Progenitor cell of endocrine pancreas (in vitro differentiated cells): ENCODE results near the gene SYPL1. TPM values are rescaled to one million over a fixed set of nuclear protein-coding genes. Genes with fewer than 3 reads are reported as not detected.

ENCODE experiments used
- DNase-seq: peaks from one replicate; pipeline ENCODE4 v3.0.0; 2021; ENCODE audit warnings: low spot score; ENCODE audit not compliant: unreplicated experiment
- H3K27ac Mint-ChIP-seq: 2 replicates; pipeline ENCODE4 v1.8.0; 2021; ENCODE audit warnings: mild to moderate bottlenecking, moderate library complexity, mixed read lengths
- H3K27me3 Mint-ChIP-seq: 2 replicates; pipeline ENCODE4 v1.8.0; 2021; ENCODE audit warnings: mixed read lengths
- H3K36me3 Mint-ChIP-seq: 2 replicates; pipeline ENCODE4 v1.8.0; 2022; ENCODE audit warnings: mixed read lengths; ENCODE audit not compliant: insufficient read depth
- H3K4me1 Mint-ChIP-seq: 2 replicates; pipeline ENCODE4 v1.8.0; 2021; ENCODE audit warnings: low read depth, mixed read lengths
- H3K4me3 Mint-ChIP-seq: 2 replicates; pipeline ENCODE4 v1.8.0; 2021; ENCODE audit warnings: low read depth, mild to moderate bottlenecking, moderate library complexity, mixed read lengths
- H3K9me3 Mint-ChIP-seq: 2 replicates; pipeline ENCODE4 v1.8.0; 2021; ENCODE audit warnings: low read depth, mixed read lengths
- total RNA-seq: library from RNA; stranded (reverse); gene quantifications from 2 replicates; pipeline ENCODE4 v1.2.1, GENCODE V29; 2021
- TF ChIP-seq, protein P1 (sequence below): fragments of 200-600 bp; sonication (generic); IDR thresholded peaks from one replicate; pipeline ENCODE4 v1.5.0; 2021; ENCODE audit warnings: antibody characterized with exemption, mild to moderate bottlenecking; ENCODE audit not compliant: unreplicated experiment

Gene SYPL1
- total RNA-seq, 1 donor from 2014 or later, result 60.3 TPM

DNA sequence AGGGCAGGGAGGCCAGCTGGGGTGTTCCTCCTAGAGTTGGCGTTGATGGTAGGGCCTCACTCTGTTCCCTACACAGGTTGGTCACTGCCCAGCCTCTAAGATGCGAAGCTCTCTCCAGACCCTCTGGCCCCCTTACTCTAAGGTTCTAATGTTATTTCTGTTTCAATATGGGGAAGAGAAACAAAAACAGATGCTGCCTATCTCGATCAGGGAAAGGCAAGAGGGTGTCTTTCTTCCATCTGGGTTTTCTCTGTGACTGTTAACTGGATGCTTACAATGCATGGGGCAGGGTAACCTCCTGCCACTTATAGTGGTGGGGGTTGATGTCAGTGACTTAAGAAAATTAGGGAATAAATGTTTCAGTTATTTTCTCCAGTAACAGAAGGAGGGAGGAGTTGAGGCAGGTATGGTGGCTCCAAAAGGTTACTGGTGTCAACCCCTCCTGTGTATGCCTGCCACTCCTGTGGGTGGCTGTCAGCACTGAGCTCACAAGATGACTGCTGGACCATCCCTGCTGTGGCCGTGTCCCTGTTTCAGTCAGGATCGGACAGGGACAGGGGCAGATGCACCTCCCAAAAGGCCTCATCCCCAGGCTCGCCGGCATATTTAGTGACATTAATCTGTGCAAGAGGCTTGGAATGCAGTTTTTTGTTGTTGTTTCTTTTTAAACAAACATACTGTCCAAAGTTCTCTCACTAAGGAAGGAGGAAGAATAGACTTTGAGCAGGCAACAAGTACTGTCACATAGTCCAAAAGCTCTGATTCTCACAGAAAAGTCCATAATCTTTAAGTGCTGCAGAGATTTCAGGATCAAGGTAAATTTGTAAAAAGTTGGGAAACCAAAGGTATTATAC lies 39.6 kb upstream of the SYPL1 start:
- Mint-ChIP-seq H3K4me1 (peaks cover 8% of the 10 kb centered on the region), H3K9me3 (no peaks in the 10 kb centered on the region), H3K4me3 (no peak overlapping the region), H3K27me3 (peaks cover 23% of the 10 kb centered on the region), H3K36me3 (no peaks in the 10 kb centered on the region), H3K27ac (no peak overlapping the region)
- DNase-seq, result no peak
- TF ChIP-seq, protein P1, sequence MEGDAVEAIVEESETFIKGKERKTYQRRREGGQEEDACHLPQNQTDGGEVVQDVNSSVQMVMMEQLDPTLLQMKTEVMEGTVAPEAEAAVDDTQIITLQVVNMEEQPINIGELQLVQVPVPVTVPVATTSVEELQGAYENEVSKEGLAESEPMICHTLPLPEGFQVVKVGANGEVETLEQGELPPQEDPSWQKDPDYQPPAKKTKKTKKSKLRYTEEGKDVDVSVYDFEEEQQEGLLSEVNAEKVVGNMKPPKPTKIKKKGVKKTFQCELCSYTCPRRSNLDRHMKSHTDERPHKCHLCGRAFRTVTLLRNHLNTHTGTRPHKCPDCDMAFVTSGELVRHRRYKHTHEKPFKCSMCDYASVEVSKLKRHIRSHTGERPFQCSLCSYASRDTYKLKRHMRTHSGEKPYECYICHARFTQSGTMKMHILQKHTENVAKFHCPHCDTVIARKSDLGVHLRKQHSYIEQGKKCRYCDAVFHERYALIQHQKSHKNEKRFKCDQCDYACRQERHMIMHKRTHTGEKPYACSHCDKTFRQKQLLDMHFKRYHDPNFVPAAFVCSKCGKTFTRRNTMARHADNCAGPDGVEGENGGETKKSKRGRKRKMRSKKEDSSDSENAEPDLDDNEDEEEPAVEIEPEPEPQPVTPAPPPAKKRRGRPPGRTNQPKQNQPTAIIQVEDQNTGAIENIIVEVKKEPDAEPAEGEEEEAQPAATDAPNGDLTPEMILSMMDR, result no peak

DNA sequence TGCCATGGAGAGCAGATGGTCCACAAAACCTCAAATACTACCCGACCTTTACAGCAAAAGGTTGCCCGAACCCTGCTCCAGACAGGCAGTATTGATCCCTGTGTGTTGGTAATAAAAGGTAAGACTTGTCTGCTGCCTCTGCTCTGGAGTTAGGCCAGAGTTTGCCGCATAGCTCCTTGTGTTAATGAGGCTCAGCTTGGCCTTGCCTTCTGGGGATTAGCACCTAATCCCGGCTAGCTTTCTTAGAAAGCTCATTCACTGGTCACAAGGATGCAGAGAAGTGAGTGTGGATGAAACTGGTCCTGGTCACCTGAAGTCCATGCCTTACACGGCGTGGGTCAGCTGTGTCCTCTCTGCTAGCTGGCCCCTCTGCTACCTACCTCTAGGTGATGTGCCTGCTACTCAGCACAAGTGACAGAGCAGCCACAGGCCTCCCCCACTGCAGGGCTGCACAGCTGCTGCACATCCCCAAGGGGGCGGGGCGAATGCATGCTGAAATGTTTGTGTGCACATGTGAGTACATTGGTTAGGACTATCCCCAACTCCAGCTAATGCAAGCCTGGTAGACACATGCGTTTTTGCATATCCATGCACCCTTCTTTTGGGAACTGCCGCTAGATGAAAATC lies 31.7 kb upstream of the SYPL1 start:
- Mint-ChIP-seq H3K4me1 (no peaks in the 10 kb centered on the region), H3K27me3 (peaks cover 3% of the 10 kb centered on the region), H3K9me3 (no peaks in the 10 kb centered on the region), H3K27ac (no peak overlapping the region), H3K4me3 (no peak overlapping the region), H3K36me3 (no peaks in the 10 kb centered on the region)
- TF ChIP-seq, protein P1, result no peak
- no peak for DNase-seq

DNA sequence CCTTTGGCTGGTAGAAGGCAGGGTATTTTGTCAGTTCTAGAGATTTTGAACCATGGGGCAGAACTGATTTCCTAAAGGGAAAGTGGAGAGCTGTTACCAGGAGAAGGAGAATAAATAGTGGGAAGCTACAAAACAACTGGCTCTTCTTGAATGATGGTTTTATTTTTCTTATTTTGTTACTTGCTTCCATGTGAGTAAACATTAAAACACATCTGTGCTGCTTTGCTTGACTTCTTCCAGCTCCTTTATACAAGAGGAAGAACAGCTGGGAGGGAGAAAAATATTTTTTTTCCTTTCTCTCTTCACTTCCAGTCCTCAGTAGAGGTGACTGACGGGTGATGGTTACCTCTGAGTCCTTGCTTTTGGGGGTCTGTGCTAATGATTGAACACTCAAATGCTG lies 30.0 kb upstream of the SYPL1 start:
- Mint-ChIP-seq H3K4me1 (no peaks in the 10 kb centered on the region), H3K27ac (no peak overlapping the region), H3K36me3 (no peaks in the 10 kb centered on the region), H3K27me3 (peaks cover 6% of the 10 kb centered on the region), H3K4me3 (no peak overlapping the region), H3K9me3 (no peaks in the 10 kb centered on the region)
- DNase-seq, result no peak
- TF ChIP-seq, protein P1, result no peak

DNA sequence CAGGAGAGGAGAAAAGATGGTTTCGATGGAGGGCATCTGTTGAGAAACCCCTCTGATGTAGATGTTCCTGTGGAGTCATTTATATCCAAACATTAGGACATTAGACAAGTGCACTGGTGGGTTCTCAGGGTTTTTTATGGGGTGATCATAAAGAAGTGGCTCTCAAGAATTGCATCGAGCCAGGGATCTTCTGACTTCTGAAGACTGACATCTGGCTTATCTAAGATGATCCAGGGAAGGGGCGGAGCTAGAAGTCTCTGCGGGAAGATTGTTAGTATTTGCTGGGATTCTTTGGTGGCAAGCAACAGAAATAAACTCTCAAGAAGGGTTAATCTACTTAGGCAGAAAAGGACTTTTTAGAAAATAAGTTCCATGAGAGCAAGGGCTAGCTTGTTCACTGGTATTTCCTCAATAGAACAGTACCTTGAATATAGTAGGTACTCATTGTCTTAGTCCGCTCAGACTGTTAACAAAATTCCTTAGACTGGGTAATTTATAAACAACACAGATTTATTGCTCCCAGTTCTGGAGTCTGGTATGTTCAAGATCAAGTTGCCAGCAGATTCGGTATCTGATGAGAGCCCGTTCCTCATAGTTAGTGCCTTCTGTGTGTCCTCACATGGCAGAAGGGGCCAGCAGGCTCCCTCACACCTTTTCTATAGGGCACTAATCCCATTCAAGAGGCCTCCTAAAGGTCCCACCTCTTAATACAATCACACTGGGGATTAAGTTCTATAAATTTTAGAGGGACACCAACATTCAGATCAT lies 28.5 kb upstream of the SYPL1 start:
- H3K4me3 Mint-ChIP-seq, result no peak overlapping the region
- H3K27ac Mint-ChIP-seq, result no peak overlapping the region
- H3K4me1 Mint-ChIP-seq, result no peaks in the 10 kb centered on the region
- TF ChIP-seq, protein P1, result no peak
- DNase-seq, result no peak
- H3K36me3 Mint-ChIP-seq, result no peaks in the 10 kb centered on the region
- peaks cover 10% of the 10 kb centered on the region for H3K27me3 Mint-ChIP-seq
- H3K9me3 Mint-ChIP-seq, result no peaks in the 10 kb centered on the region
